ENCODE data around the gene IL2RA. TPM values are rescaled to one million over a fixed set of nuclear protein-coding genes. Genes with fewer than 3 reads are reported as not detected.
A peak's percentile ranks its signal among the peaks of the same experiment; 100 is the strongest.

Gene IL2RA
- total RNA-seq, 1 experiment from 2014 or later, result not detected

GRCh38 chr10:6091630-6092029, 29.5 kb upstream of the IL2RA start:
- H3K4me3 Mint-ChIP-seq, result peak overlapping the region; percentile 16 to 59; a peak in 4 of 5 replicates
- no peak overlapping the region for H3K18ac ChIP-seq (ENCODE audit: insufficient read length, low read depth, low read length)
- no peak overlapping the region for H2BK12ac ChIP-seq (ENCODE audit: insufficient read length, low read depth, low read length)
- H4K5ac ChIP-seq (ENCODE audit: insufficient read length, low read depth, low read length), result no peak overlapping the region
- H3K23me2 ChIP-seq (ENCODE audit: insufficient read length, low read depth, low read length, poor library complexity, severe bottlenecking), result peaks cover 7% of the 10 kb centered on the region
- H3K4ac ChIP-seq (ENCODE audit: low read depth, low read length), result no peak overlapping the region
- H2BK20ac ChIP-seq (ENCODE audit: low read depth, low read length, poor library complexity, severe bottlenecking), result no peak overlapping the region
- no peak overlapping the region for H2BK120ac ChIP-seq (ENCODE audit: low read depth, low read length, poor library complexity, severe bottlenecking)
- peaks cover 3% of the 10 kb centered on the region for H4K20me1 ChIP-seq (ENCODE audit: control insufficient read depth, insufficient read depth, insufficient read length)
- no peak overlapping the region for H3K14ac ChIP-seq (ENCODE audit: insufficient read depth, low read length)
- H3K4me2 ChIP-seq (ENCODE audit: insufficient read depth, insufficient read length, low read length), result no peak overlapping the region
- no peak overlapping the region for H4K91ac ChIP-seq (ENCODE audit: insufficient read length, low read depth, low read length)
- no peak overlapping the region for H3K9ac ChIP-seq (ENCODE audit: extremely low read depth, insufficient read length, low read length)
- no peak overlapping the region for H3K27ac ChIP-seq (ENCODE audit: insufficient read length, low read depth, low read length)
- no peak overlapping the region for H2AFZ ChIP-seq (ENCODE audit: low read length)
- no peaks in the 10 kb centered on the region for H3K27me3 ChIP-seq (ENCODE audit: insufficient read depth, low read length)
- no peaks in the 10 kb centered on the region for H3K79me1 ChIP-seq (ENCODE audit: insufficient read depth, low read depth, low read length, poor library complexity, severe bottlenecking)
- peaks cover 46% of the 10 kb centered on the region; the same call in 1 of the 2 replicates for H3K79me2 ChIP-seq (ENCODE audit: insufficient read depth, low read length)
- no peaks in the 10 kb centered on the region for H3K27me3 Mint-ChIP-seq (ENCODE audit: low read depth)
- no peaks in the 10 kb centered on the region for H3K9me3 ChIP-seq (ENCODE audit: control insufficient read depth, low read depth, low read length)
- H3K56ac ChIP-seq (ENCODE audit: insufficient read length, low read depth, low read length), result no peak overlapping the region
- DNase-seq, result no peak
- H3K23ac ChIP-seq (ENCODE audit: insufficient read length, low read depth, low read length), result no peak overlapping the region
- no peak overlapping the region for H2BK15ac ChIP-seq (ENCODE audit: low read depth, low read length)
- peaks cover 0 to 2% of the 10 kb centered on the region in 2 experiments; a peak in 2 of 5 replicates for H3K9me3 Mint-ChIP-seq
- no peak overlapping the region for H4K8ac ChIP-seq (replicated peaks; ENCODE audit: insufficient read length, low read depth, low read length)
- no peak for TF ChIP-seq CTCF (conservative IDR thresholded peaks at IDR 0.05)
- peaks cover 51 to 63% of the 10 kb centered on the region in 2 experiments for H3K4me1 Mint-ChIP-seq
- H3K36me3 Mint-ChIP-seq (ENCODE audit: insufficient read depth in 1 of 3, low read depth in 3 of 3), result no peaks in the 10 kb centered on the region; a peak in 1 of 7 replicates
- H3K4me1 ChIP-seq (ENCODE audit: insufficient read depth, low read length), result peaks cover 7% of the 10 kb centered on the region; the same call in 1 of the 2 replicates
- no peak overlapping the region for H2BK5ac ChIP-seq (ENCODE audit: insufficient read length, low read length)
- no peak overlapping the region for H2AK5ac ChIP-seq (ENCODE audit: insufficient read length, low read length)
- H3K27ac Mint-ChIP-seq, result peak overlapping the region in 1 of 3 experiments; percentile 15; a peak in 2 of 7 replicates
- WGBS (ENCODE audit: extremely low coverage, insufficient read length, low lambda C conversion rate), result no CpG with 5 or more reads among the region's 1 CpG
- H3T11ph ChIP-seq (ENCODE audit: low read length), result no peak overlapping the region

Data from H9 (cell line).